OCI-LY1 (cell line): Measurements from ENCODE around the gene ZDHHC14.

Experiments used
- H2AFZ ChIP-seq: fragments of 200-600 bp; sonication (generic), shearing (Covaris generic); 2 replicates; pipeline ENCODE4 v1.6.0; 2014; ENCODE audit warnings: antibody characterized with exemption, mild to moderate bottlenecking, low read length
- H3F3A ChIP-seq: fragments of 200-600 bp; sonication (generic), shearing (Covaris generic); 2 replicates; pipeline ENCODE4 v1.6.0; 2014; ENCODE audit warnings: mild to moderate bottlenecking, antibody characterized with exemption, low read length, moderate library complexity; ENCODE audit not compliant: insufficient read depth
- H3K27ac ChIP-seq: fragments of 200-600 bp; sonication (generic); 2 replicates; pipeline ENCODE4 v1.5.1; 2014; ENCODE audit warnings: low read length, mixed run types, mild to moderate bottlenecking, low read depth; ENCODE audit not compliant: poor library complexity, severe bottlenecking
- H3K27me3 ChIP-seq: fragments of 200-600 bp; sonication (generic); 2 replicates; pipeline ENCODE4 v1.6.0; 2014; ENCODE audit warnings: antibody characterized with exemption, mild to moderate bottlenecking, low read length, moderate library complexity; ENCODE audit not compliant: insufficient read depth
- H3K36me3 ChIP-seq: fragments of 200-600 bp; sonication (generic); 2 replicates; pipeline ENCODE4 v1.6.1; 2014; ENCODE audit warnings: mild to moderate bottlenecking, antibody characterized with exemption, low read length, moderate library complexity, mixed read lengths; ENCODE audit not compliant: insufficient read depth
- H3K4me1 ChIP-seq: fragments of 200-600 bp; sonication (generic); 2 replicates; pipeline ENCODE4 v1.5.1; 2014; ENCODE audit warnings: mild to moderate bottlenecking, low read length, moderate library complexity; ENCODE audit not compliant: insufficient read depth, severe bottlenecking
- H3K4me2 ChIP-seq: fragments of 200-600 bp; sonication (generic), shearing (Covaris generic); 2 replicates; pipeline ENCODE4 v1.6.1; 2014; ENCODE audit warnings: low read length
- H3K4me3 ChIP-seq: fragments of 200-600 bp; sonication (generic); 2 replicates; pipeline ENCODE4 v1.5.1; 2014; ENCODE audit warnings: low read length, low read depth, mild to moderate bottlenecking, mixed read lengths; ENCODE audit not compliant: poor library complexity, severe bottlenecking
- H3K79me2 ChIP-seq: fragments of 200-600 bp; shearing (Covaris generic); 2 replicates; pipeline ENCODE4 v1.6.1; 2016; ENCODE audit warnings: mixed run types, low read length, mixed read lengths; ENCODE audit not compliant: insufficient read depth
- H3K9ac ChIP-seq: fragments of 200-600 bp; sonication (generic), shearing (Covaris generic); 2 replicates; pipeline ENCODE4 v1.6.1; 2014; ENCODE audit warnings: mild to moderate bottlenecking, low read length, mixed read lengths
- H3K9me2 ChIP-seq: fragments of 200-600 bp; sonication (generic), shearing (Covaris generic); 2 replicates; pipeline ENCODE4 v1.6.1; 2014; ENCODE audit warnings: low read depth, mild to moderate bottlenecking, low read length, mixed read lengths
- H3K9me3 ChIP-seq: fragments of 200-600 bp; shearing (Covaris generic); 2 replicates; pipeline ENCODE4 v1.6.1; 2014; ENCODE audit warnings: low read length, mixed read lengths
- H4K20me1 ChIP-seq: fragments of 200-600 bp; sonication (generic), shearing (Covaris generic); 2 replicates; pipeline ENCODE4 v1.6.0; 2016; ENCODE audit warnings: mild to moderate bottlenecking, low read length; ENCODE audit not compliant: insufficient read depth
- EZH2 ChIP-seq: fragments of 200-600 bp; sonication (generic), shearing (Covaris generic); IDR thresholded peaks from 2 replicates; pipeline ENCODE4 v1.8.0; 2017; ENCODE audit warnings: borderline replicate concordance, mixed run types, mild to moderate bottlenecking, antibody characterized with exemption, low read length, moderate library complexity, mixed read lengths
- TF ChIP-seq, protein P1 (sequence below): fragments of 200-600 bp; sonication (generic), shearing (Covaris generic); IDR thresholded peaks from 2 replicates; pipeline ENCODE4 v1.5.1; 2017; ENCODE audit warnings: mild to moderate bottlenecking, antibody characterized with exemption, low read length, moderate library complexity, mixed read lengths

Gene ZDHHC14

DNA sequence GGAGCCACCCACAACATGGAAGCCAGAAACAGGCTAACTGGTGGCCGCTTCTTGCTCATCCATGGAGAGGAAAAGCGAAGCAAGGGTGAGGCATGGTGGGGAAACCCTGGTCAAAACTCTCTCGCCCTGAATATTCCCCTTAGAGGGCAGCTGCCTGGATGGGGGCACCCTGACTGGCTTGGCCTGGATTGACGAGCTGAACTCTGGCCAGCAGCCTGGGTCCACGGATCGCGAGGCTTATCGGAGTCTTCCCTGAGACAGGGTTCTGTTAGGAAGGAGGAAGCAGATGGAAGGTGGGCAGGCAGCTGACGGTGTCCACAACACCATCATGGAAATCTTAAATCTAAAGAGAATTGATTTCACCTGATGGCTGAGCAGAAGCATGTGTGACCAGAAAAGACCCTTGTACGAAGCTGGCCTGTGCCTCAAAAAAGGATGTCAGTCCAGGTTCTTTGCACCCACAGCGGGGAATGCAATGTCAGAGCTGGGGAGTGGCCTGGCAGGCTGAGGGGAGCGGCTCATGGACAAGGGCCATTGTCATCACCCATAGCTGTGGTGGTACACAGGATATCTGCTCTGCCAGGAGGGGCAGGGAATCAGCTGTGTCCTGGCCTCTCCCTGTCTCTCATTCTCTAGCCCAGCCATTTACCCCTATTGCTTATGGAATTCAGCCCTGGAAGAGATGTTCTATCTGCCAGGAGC lies 332.6 kb downstream of the ZDHHC14 start:
- Histone ChIP-seq H3K4me1 (no peaks in the 10 kb centered on the region), H3K4me3 (no peak overlapping the region), H2AFZ (no peak overlapping the region), H3K79me2 (no peaks in the 10 kb centered on the region), H3K9me3 (no peaks in the 10 kb centered on the region), H3K36me3 (no peaks in the 10 kb centered on the region), H3K9ac (no peak overlapping the region), H4K20me1 (no peaks in the 10 kb centered on the region), H3K27me3 (no peaks in the 10 kb centered on the region), H3K27ac (no peak overlapping the region), H3F3A (no peaks in the 10 kb centered on the region), H3K9me2 (no peaks in the 10 kb centered on the region), H3K4me2 (no peak overlapping the region)
- TF ChIP-seq, protein P1, sequence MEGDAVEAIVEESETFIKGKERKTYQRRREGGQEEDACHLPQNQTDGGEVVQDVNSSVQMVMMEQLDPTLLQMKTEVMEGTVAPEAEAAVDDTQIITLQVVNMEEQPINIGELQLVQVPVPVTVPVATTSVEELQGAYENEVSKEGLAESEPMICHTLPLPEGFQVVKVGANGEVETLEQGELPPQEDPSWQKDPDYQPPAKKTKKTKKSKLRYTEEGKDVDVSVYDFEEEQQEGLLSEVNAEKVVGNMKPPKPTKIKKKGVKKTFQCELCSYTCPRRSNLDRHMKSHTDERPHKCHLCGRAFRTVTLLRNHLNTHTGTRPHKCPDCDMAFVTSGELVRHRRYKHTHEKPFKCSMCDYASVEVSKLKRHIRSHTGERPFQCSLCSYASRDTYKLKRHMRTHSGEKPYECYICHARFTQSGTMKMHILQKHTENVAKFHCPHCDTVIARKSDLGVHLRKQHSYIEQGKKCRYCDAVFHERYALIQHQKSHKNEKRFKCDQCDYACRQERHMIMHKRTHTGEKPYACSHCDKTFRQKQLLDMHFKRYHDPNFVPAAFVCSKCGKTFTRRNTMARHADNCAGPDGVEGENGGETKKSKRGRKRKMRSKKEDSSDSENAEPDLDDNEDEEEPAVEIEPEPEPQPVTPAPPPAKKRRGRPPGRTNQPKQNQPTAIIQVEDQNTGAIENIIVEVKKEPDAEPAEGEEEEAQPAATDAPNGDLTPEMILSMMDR = no peak
- TF ChIP-seq EZH2 = no peak

DNA sequence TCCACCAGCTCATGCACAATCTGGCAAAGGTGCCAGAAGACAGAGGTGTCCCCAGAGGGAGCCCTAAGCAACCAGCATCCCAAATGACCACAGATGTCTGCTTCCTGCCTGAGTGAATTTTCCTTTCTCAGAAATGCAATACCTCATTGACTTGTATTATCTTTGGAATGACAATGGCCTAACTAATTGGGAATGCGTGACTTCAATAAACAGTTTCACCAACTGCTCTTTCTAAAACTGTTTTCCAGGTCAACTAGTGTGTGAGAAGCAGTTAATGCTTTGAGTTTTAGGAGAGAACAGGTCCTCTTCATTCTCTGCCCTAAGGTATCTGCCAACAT lies 333.1 kb downstream of the ZDHHC14 start:
- no peaks in the 10 kb centered on the region for H3K4me1 ChIP-seq
- no peaks in the 10 kb centered on the region for H3K36me3 ChIP-seq
- no peaks in the 10 kb centered on the region for H3K27me3 ChIP-seq
- no peak for TF ChIP-seq EZH2
- TF ChIP-seq, protein P1 = no peak
- H3K9me2 ChIP-seq = no peaks in the 10 kb centered on the region
- H3K9me3 ChIP-seq = no peaks in the 10 kb centered on the region
- no peak overlapping the region for H2AFZ ChIP-seq
- H3K27ac ChIP-seq = no peak overlapping the region
- no peaks in the 10 kb centered on the region for H3F3A ChIP-seq
- no peak overlapping the region for H3K9ac ChIP-seq
- H3K4me2 ChIP-seq = no peak overlapping the region
- no peak overlapping the region for H3K4me3 ChIP-seq
- H4K20me1 ChIP-seq = no peaks in the 10 kb centered on the region
- no peaks in the 10 kb centered on the region for H3K79me2 ChIP-seq

DNA sequence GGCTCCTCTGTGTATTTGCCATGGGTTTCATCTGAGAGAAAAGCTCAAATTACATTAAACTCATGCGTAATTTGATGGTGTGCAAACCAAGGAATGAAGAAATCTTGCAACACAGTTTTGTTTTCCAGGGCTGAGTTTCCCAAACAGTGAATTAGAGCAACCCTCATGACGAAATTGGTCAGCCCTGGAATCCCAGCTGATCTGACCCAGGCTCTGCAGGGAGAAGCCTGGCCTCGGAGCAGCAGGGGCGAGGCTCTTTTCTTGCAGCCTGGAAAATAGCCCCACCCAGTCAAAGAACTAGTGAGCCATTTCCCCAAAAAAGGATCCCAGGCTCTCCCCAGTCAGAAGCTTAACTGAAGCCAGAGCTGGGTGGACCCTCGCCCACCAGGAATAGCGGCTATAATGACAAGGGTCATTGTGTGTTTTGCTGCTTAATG lies 334.8 kb downstream of the ZDHHC14 start:
- no peaks in the 10 kb centered on the region for H3K79me2 ChIP-seq
- no peaks in the 10 kb centered on the region for H4K20me1 ChIP-seq
- no peak overlapping the region for H3K4me2 ChIP-seq
- no peak overlapping the region for H3K9ac ChIP-seq
- H3K4me1 ChIP-seq = no peaks in the 10 kb centered on the region
- H3K9me2 ChIP-seq = no peaks in the 10 kb centered on the region
- H3K27ac ChIP-seq = no peak overlapping the region
- H3K36me3 ChIP-seq = no peaks in the 10 kb centered on the region
- H3F3A ChIP-seq = no peaks in the 10 kb centered on the region
- H3K4me3 ChIP-seq = no peak overlapping the region
- H3K9me3 ChIP-seq = no peaks in the 10 kb centered on the region
- no peak overlapping the region for H2AFZ ChIP-seq
- no peak for TF ChIP-seq EZH2
- TF ChIP-seq, protein P1 = no peak
- no peaks in the 10 kb centered on the region for H3K27me3 ChIP-seq
